Dendritic cell treated with granulocyte-macrophage colony-stimulating factor and Interleukin-4, amounts not matched to agents 40 ng/mL and 50 ng/mL, for 4 days (primary cell): ENCODE data around the gene DLG3.
A peak's percentile ranks its signal among the peaks of the same experiment; 100 is the strongest.

Source experiments
- H3K27ac Mint-ChIP-seq: one replicate; pipeline ENCODE4 v1.8.0; 2022; ENCODE audit warnings: mild to moderate bottlenecking, mixed read lengths
- H3K27me3 Mint-ChIP-seq: one replicate; pipeline ENCODE4 v1.8.0; 2022; ENCODE audit warnings: mild to moderate bottlenecking, mixed read lengths
- H3K36me3 Mint-ChIP-seq: one replicate; pipeline ENCODE4 v1.8.0; 2022; ENCODE audit warnings: low read depth, mixed read lengths
- H3K4me1 Mint-ChIP-seq: one replicate; pipeline ENCODE4 v1.8.0; 2022; ENCODE audit warnings: low read depth, mixed read lengths
- H3K4me3 Mint-ChIP-seq: one replicate; pipeline ENCODE4 v1.8.0; 2022; ENCODE audit warnings: mild to moderate bottlenecking, moderate library complexity, mixed read lengths
- H3K9me3 Mint-ChIP-seq: one replicate; pipeline ENCODE4 v1.8.0; 2022; ENCODE audit warnings: mixed read lengths
- intact Hi-C: fragments of 100-400 bp; cut with micrococcal nuclease; formaldehyde crosslinking; loops from one replicate; pipeline ENCODE4 v1.15.0; 2022

The DLG3 gene

GRCh38 chrX:70432936-70433847 lies 11.4 kb upstream of the DLG3 start:
- intact Hi-C loops = loop anchor here (10.0 kb wide), 2 partner anchors 98 to 298 kb away; partner anchors contain the start of gene IGBP1
- peak overlapping the region; percentile 81 for H3K4me3 Mint-ChIP-seq
- peaks cover 5% of the 10 kb centered on the region for H3K36me3 Mint-ChIP-seq
- peaks cover 23% of the 10 kb centered on the region for H3K27me3 Mint-ChIP-seq
- no peaks in the 10 kb centered on the region for H3K9me3 Mint-ChIP-seq
- peak overlapping the region; percentile 83 for H3K27ac Mint-ChIP-seq
- H3K4me1 Mint-ChIP-seq = peaks cover 44% of the 10 kb centered on the region

DNA sequence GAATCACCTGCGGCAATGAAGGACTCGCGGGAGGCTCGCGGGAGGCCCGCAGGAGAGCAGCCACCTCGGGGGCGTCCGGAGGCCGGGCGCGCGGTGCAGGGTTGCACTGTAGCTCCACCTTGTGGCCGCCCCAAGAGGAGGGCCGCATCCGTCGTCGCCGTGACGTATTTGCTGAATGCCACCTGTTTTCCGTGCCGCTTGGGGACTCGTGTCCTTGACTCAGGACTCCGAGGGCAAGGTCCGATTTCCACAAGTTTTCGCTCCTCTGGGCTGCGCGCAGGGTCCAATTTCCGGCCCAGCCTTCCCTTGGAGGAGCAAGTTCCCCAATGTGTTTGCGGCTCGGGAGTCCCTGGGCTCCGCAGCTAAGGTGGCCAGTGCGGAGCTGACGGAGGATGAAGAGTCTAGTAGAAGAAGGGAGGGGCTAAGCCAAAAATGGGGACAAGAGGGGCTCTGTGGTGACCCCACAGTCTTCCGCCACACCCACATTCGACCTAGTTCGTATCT lies 10.7 kb upstream of the DLG3 start:
- intact Hi-C loops = loop anchor here (10.0 kb wide), 2 partner anchors 99 to 299 kb away; partner anchors contain the start of gene IGBP1
- no peaks in the 10 kb centered on the region for H3K9me3 Mint-ChIP-seq
- peak overlapping the region; percentile 83 for H3K27ac Mint-ChIP-seq
- peaks cover 23% of the 10 kb centered on the region for H3K27me3 Mint-ChIP-seq
- peaks cover 5% of the 10 kb centered on the region for H3K36me3 Mint-ChIP-seq
- peak overlapping the region; percentile 81 for H3K4me3 Mint-ChIP-seq
- peaks cover 44% of the 10 kb centered on the region for H3K4me1 Mint-ChIP-seq

DNA sequence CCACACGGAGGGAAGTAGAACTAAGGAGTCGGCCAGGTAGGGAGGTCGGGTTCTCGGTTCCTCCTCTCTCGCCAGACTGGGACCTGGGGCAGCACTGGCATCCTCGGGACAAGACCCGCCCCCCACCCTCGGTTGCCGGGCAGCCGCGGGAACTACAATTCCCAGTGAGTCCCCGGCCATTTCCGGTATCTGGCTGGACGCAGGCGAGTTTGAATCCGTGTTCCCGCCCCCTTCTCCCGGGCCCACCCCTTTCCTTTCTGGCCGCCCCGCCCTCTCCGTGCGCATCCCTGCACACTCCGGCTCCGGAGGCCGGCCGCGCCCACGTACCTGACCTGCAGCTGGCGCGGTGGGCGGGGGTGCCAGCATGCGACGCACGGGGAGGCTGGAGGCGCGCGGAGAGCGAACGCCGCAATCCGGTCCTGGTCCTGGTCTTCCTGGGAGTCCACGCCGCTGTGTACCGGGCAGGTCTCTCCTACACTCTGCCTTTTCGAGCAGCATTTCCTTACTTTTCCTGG lies 10.2 kb upstream of the DLG3 start:
- peaks cover 5% of the 10 kb centered on the region for H3K36me3 Mint-ChIP-seq
- peak overlapping the region; percentile 83 for H3K27ac Mint-ChIP-seq
- H3K9me3 Mint-ChIP-seq = no peaks in the 10 kb centered on the region
- intact Hi-C loops = loop anchor here (10.0 kb wide), 2 partner anchors 100 to 300 kb away; partner anchors contain the start of gene IGBP1
- peaks cover 44% of the 10 kb centered on the region for H3K4me1 Mint-ChIP-seq
- peak overlapping the region; percentile 81 for H3K4me3 Mint-ChIP-seq
- peaks cover 25% of the 10 kb centered on the region for H3K27me3 Mint-ChIP-seq

GRCh38 chrX:70434914-70435586 lies 9.6 kb upstream of the DLG3 start:
- Mint-ChIP-seq H3K27ac (no peak overlapping the region), H3K36me3 (peaks cover 5% of the 10 kb centered on the region), H3K4me3 (peak overlapping the region; percentile 81), H3K9me3 (no peaks in the 10 kb centered on the region), H3K27me3 (peaks cover 30% of the 10 kb centered on the region), H3K4me1 (peaks cover 41% of the 10 kb centered on the region)
- intact Hi-C loops = loop anchor here (10.0 kb wide), 2 partner anchors 100 to 300 kb away; partner anchors contain the start of gene IGBP1

- Mint-ChIP-seq H3K4me3 (no peak overlapping the region), H3K36me3 (peaks cover 5% of the 10 kb centered on the region), H3K4me1 (peaks cover 37% of the 10 kb centered on the region), H3K27ac (no peak overlapping the region), H3K27me3 (peaks cover 40% of the 10 kb centered on the region), H3K9me3 (no peaks in the 10 kb centered on the region)
- intact Hi-C loops = loop anchor here (10.0 kb wide), 2 partner anchors 102 to 302 kb away; partner anchors contain the start of gene IGBP1
Measured at GRCh38 chrX:70436343-70436742, 8.3 kb upstream of the DLG3 start.

DNA sequence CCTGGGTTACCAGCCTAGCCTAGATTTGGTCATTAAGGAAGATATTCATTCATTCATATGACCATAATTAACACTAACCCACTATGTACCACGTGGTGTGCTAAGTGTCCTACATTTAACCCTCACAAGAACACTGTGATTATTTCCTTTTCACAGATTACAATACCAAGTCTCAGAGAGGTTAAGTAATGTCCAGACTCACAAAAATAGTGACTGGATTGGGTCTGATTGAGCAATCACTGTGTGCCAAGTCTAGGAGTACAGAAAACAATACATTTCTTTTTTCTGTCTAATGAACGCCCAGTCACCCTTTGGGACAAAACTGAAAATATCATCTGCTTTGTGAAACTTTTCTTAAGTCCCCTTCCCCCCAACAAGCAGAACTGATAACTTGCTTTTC lies 7.6 kb upstream of the DLG3 start:
- Mint-ChIP-seq H3K4me3 (no peak overlapping the region), H3K27me3 (peaks cover 45% of the 10 kb centered on the region), H3K9me3 (no peaks in the 10 kb centered on the region), H3K36me3 (peaks cover 5% of the 10 kb centered on the region), H3K4me1 (peaks cover 37% of the 10 kb centered on the region), H3K27ac (no peak overlapping the region)
- intact Hi-C loops = loop anchor here (10.0 kb wide), 2 partner anchors 102 to 302 kb away; partner anchors contain the start of gene IGBP1

DNA sequence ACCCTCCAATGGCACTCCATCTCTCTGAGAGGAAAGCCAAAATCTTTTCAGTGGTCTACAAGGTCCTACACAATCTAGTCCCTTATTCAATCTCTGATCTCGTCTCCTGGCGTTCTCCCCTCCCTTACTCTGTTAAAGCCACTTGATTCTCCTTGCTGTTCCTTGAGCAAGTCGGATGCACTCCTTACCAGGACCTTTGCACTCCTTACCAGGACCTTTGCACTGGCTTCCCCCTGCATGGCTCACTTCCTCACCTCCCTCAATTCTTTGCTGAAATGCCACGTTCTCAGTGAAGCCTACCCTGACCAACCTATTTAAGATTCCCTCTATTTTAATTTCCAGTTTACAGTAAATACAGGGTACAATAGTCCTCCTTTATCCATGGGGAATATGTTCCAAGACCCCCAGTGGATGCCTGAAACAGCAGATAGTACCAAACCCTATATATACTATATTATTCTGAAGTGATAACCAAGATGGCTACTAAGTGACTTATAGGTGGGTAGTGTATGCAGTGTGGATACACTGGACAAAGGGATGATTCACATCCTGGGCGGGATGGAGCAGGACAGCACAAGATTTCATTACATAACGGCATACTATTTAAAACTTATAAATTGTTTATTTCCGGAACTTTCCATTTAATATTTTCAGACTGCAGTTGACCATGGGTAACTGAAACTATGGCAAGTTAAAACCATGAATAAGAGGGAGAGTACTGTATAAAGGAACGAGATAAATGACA lies 6.5 kb upstream of the DLG3 start:
- Mint-ChIP-seq H3K36me3 (peaks cover 5% of the 10 kb centered on the region), H3K27ac (no peak overlapping the region), H3K4me3 (no peak overlapping the region), H3K9me3 (no peaks in the 10 kb centered on the region), H3K27me3 (peaks cover 54% of the 10 kb centered on the region), H3K4me1 (peaks cover 29% of the 10 kb centered on the region)
- intact Hi-C loops = loop anchor here (10.0 kb wide), 2 partner anchors 103 to 303 kb away; partner anchors contain the start of gene IGBP1

DNA sequence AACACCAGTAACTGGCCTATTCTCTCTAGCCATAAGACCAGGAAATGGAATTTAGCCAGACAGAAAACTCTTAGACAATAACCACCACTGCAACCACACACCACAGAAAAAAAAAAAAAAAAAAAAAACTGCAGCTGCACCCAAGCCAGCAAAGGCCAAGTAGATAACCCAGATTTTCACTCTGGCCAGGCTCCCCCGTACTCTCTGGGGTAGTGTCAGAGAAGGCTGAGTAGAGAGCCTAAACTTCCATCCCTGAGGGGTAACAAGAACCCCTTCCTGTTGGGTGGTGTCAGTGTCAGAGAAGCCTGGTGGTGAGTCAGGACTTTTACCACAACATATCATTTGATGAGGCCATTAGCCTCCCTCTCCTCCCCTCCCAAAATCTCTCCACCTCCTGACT lies 5.6 kb upstream of the DLG3 start:
- intact Hi-C loops = loop anchor here (10.0 kb wide), 2 partner anchors 104 to 304 kb away; partner anchors contain the start of gene IGBP1
- Mint-ChIP-seq H3K27me3 (peaks cover 56% of the 10 kb centered on the region), H3K4me3 (no peak overlapping the region), H3K9me3 (no peaks in the 10 kb centered on the region), H3K36me3 (peaks cover 2% of the 10 kb centered on the region), H3K4me1 (peaks cover 20% of the 10 kb centered on the region), H3K27ac (no peak overlapping the region)

- intact Hi-C loops = no loop called here
- H3K36me3 Mint-ChIP-seq = no peaks in the 10 kb centered on the region
- peaks cover 9% of the 10 kb centered on the region for H3K4me1 Mint-ChIP-seq
- peaks cover 71% of the 10 kb centered on the region for H3K27me3 Mint-ChIP-seq
- no peak overlapping the region for H3K27ac Mint-ChIP-seq
- H3K4me3 Mint-ChIP-seq = no peak overlapping the region
- no peaks in the 10 kb centered on the region for H3K9me3 Mint-ChIP-seq
Measured at GRCh38 chrX:70442224-70442623, 2.4 kb upstream of the DLG3 start.

DNA sequence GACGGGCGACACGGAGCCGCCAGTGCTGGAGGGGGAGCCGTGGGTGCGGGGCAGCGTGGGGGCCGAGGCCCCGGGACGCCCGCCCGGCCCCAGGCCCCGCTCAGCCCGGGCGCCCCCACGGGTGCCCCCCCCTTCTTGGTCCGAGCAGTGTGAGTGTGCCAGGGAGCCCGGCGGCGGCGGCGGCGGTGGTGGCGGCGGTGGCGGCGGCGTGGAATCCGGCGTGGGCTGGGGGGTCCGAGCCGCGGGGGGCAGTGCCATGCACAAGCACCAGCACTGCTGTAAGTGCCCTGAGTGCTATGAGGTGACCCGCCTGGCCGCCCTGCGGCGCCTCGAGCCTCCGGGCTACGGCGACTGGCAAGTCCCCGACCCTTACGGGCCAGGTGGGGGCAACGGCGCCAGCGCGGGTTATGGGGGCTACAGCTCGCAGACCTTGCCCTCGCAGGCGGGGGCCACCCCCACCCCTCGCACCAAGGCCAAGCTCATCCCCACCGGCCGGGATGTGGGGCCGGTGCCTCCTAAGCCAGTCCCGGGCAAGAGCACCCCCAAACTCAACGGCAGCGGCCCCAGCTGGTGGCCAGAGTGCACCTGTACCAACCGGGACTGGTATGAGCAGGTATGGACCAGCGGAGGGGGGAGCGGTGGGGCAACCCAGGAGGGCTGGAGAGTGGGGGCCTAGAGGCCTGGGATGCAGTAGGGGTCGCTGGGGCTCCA lies 466 bp downstream of the DLG3 start:
- intact Hi-C loops = no loop called here
- Mint-ChIP-seq H3K4me3 (no peak overlapping the region), H3K27ac (no peak overlapping the region), H3K9me3 (no peaks in the 10 kb centered on the region), H3K27me3 (peaks cover 64% of the 10 kb centered on the region), H3K36me3 (no peaks in the 10 kb centered on the region), H3K4me1 (no peaks in the 10 kb centered on the region)

- no peaks in the 10 kb centered on the region for H3K9me3 Mint-ChIP-seq
- peaks cover 63% of the 10 kb centered on the region for H3K27me3 Mint-ChIP-seq
- H3K36me3 Mint-ChIP-seq = no peaks in the 10 kb centered on the region
- no peak overlapping the region for H3K4me3 Mint-ChIP-seq
- intact Hi-C loops = no loop called here
- no peak overlapping the region for H3K27ac Mint-ChIP-seq
- no peaks in the 10 kb centered on the region for H3K4me1 Mint-ChIP-seq
Measured at GRCh38 chrX:70445951-70446350, 1.3 kb downstream of the DLG3 start.

DNA sequence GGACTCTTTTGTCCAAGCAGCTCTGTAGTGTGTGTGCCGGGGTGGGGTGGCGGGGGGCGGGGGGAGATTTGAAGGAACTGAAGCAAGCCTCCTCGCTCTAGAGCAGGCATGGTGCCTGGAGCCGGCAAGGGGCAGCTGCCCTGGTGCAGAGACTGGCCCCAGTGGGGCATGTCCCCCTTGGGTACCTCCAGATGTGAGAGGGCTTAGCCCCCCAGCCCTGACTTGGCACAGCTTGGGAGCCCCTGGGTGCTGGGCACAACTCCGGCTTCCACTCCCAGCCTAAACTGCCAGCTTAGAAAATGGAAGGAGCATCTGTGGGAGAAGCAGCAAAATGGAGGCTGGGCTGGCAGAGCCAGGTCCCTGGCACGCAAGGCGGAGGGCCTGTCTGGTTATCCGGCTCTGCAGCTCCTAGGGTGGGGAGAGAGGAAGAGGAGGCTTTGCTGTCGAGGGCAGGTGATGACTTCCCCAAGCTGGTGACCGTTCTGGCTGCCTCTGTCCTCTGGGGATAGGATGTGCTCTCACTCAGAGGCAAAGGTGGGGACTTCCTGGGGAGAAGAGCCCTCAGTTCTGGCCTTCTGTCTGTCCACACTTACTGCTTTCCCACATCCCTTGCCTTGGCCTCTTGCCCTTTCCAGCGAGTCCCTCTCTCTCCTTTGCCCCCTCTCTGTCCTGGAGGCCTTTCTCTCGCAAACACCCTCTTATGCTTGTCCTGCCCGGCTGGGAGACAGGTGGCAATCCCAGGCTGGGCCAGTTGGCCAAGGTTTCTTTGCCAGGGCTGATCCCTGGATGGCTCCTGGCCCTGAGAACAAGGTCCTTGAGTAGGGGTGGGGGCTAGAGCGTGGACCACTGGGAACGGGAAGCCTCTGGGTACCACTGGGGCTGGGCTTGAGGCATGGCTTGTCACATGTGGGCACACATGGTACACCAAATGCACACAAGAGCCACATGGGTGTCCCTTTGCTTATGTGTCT lies 2.0 kb downstream of the DLG3 start:
- Mint-ChIP-seq H3K36me3 (no peaks in the 10 kb centered on the region), H3K27me3 (peaks cover 62% of the 10 kb centered on the region), H3K4me1 (no peaks in the 10 kb centered on the region), H3K27ac (no peak overlapping the region), H3K4me3 (no peak overlapping the region), H3K9me3 (no peaks in the 10 kb centered on the region)
- intact Hi-C loops = no loop called here
